OCI-LY3 (cell line): ENCODE data around the gene MYH6.

Source experiments
- EZH2phosphoT487 ChIP-seq: fragments of 200-600 bp; shearing (Covaris generic); IDR thresholded peaks from 2 replicates; pipeline ENCODE4 v1.6.1; 2018; ENCODE audit warnings: antibody characterized with exemption, mixed run types, low read depth
- TF ChIP-seq, protein P1 (sequence below): fragments of 200-600, 300-600 bp; sonication (generic); IDR thresholded peaks from 2 replicates; pipeline ENCODE4 v1.5.1; 2014; ENCODE audit warnings: antibody characterized with exemption, low read length, low read depth

DNA sequence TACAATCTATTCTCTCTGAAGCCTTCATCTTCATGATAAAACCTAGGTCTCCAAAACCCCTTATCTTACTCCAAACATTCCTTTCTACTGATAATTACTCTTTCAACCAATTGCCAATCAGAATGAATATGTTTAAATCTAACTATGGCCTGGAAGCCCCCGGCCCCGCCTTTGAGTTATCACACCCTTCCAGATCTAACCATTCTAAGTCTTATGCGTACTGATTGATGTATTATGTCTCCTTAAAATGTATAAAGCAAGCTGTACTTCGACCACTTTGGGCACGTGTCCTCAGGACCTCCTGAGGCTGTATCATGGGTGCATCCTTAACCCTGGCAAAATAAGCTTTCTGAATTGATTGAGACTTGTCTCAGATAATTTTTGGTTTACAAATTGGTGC is 72.5 kb downstream of the MYH6 start:
- no peak for TF ChIP-seq EZH2phosphoT487
- TF ChIP-seq, protein P1, sequence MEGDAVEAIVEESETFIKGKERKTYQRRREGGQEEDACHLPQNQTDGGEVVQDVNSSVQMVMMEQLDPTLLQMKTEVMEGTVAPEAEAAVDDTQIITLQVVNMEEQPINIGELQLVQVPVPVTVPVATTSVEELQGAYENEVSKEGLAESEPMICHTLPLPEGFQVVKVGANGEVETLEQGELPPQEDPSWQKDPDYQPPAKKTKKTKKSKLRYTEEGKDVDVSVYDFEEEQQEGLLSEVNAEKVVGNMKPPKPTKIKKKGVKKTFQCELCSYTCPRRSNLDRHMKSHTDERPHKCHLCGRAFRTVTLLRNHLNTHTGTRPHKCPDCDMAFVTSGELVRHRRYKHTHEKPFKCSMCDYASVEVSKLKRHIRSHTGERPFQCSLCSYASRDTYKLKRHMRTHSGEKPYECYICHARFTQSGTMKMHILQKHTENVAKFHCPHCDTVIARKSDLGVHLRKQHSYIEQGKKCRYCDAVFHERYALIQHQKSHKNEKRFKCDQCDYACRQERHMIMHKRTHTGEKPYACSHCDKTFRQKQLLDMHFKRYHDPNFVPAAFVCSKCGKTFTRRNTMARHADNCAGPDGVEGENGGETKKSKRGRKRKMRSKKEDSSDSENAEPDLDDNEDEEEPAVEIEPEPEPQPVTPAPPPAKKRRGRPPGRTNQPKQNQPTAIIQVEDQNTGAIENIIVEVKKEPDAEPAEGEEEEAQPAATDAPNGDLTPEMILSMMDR, result no peak
